Erythroblast (primary cell): ENCODE measurements around the gene FKBP7.

Source experiments
- GATA1 ChIP-seq: IDR thresholded peaks from 2 replicates; pipeline ENCODE4 v1.6.1; 2011; ENCODE audit warnings: low read depth, mild to moderate bottlenecking, control low read depth, low read length, moderate library complexity
- POLR2A ChIP-seq: IDR thresholded peaks from 2 replicates; pipeline ENCODE4 v1.6.1; 2011; ENCODE audit warnings: mild to moderate bottlenecking, low read length

DNA sequence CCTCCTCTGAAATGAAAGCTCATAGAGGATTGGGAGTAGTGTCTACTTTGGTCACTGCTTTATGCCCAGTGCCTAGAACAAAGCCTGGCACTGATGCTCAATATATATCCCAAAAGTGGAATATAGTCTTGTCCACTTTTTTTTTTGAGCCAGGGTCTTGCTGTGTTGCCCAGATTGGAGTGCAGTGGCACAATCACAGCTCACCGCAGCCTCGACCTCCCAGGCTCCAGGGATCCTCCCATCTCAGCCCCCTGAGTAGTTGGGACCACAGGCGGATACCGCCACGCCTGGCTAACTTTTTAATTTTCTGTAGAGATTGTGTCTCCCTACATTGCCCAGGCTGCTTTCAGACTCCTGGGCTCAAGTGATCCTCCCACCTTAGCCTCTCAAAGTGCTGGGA lies 3.8 kb downstream of the FKBP7 start:
- TF ChIP-seq POLR2A (no peak), GATA1 (no peak)
